NCI-H1436 (cell line): ENCODE results near the gene TF.

Source experiments
- DNase-seq: peaks from one replicate; lab custom pipeline; 2025; lab: John Stamatoyannopoulos, UW

TF gene

GRCh38 chr3:133812872-133813271 lies 66.7 kb downstream of the TF start:
- DNase-seq: no peak

DNA sequence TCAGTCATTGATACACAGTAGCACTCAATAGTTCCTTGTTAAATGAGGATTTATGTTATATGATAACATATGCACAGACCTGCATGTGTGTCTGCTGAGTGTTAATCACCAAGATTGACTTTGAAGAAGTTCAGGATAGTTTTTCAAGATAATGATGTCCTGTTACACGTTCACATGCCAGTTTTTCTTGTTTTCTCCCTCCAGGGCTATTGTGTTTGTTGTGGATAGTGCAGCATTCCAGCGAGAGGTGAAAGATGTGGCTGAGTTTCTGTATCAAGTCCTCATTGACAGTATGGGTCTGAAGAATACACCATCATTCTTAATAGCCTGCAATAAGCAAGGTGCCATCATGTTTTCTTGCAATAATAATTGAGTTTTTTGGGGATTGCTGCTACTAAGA lies 69.2 kb downstream of the TF start:
- no peak for DNase-seq

GRCh38 chr3:133820129-133820528 lies 73.9 kb downstream of the TF start:
- DNase-seq: no peak

DNA sequence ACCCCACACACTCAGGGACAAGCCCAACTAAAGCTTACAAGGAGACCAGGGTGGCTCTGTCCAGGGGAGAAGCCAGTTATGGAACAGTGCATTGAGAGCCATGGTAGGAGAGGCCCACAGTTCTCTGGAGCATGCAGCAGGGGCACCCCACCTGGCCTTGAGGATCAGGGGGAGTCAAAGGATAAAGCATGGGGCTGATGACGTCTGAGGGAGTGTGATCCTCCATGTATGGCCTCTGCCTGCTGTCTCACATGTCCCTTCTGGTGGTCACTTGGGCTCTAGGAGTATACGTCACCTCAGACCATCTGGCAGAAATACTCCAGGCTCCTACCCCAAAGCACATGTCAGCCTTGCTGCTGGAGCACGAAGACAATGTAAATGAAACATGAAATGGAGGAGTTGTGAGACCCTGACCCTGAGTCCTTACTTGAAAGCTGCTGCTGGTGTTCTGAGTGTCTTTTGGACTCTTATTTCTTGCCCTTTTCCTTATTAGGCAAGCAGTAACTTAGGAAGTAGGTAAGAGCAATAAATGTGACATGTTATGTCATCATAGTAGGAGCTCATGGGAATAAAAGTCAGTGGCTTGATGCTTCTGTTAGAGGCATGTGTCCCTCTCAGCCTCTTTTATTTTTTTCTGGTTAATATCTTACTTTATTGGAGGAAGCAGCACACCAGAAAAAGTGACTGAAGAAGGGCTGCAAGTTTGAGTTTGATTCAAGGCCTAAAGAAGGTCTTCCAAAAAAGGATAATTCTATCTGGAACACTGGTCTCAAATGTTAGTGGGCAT lies 74.9 kb downstream of the TF start:
- no peak for DNase-seq

- DNase-seq: no peak
These were observed 75.8 kb downstream of the TF start for GRCh38 chr3:133821767-133822638.

DNA sequence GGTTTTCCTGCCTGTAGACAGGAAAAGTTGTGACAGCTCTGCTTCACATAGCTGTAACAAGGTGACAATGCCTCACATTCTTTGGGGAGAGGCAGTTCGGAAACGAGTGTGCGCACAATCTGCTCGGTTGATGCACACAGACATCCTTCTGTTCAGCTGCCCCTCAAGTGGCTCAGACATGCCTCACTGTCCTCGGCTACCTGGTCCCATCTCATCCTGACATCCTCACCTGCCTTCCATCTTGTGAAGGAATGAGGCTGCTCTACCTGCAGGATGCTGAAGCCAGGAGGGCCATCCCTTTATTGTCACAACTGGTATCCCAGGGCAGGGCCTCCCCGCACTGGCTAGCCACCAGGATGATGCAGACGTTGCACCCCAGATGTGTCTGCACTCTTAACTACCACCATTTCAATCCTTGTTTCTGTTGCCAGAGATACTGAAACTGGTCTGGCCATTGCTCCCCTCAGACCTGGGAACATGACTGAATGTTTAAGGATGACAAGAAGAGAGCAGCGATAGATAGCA lies 78.8 kb downstream of the TF start:
- no peak for DNase-seq

DNA sequence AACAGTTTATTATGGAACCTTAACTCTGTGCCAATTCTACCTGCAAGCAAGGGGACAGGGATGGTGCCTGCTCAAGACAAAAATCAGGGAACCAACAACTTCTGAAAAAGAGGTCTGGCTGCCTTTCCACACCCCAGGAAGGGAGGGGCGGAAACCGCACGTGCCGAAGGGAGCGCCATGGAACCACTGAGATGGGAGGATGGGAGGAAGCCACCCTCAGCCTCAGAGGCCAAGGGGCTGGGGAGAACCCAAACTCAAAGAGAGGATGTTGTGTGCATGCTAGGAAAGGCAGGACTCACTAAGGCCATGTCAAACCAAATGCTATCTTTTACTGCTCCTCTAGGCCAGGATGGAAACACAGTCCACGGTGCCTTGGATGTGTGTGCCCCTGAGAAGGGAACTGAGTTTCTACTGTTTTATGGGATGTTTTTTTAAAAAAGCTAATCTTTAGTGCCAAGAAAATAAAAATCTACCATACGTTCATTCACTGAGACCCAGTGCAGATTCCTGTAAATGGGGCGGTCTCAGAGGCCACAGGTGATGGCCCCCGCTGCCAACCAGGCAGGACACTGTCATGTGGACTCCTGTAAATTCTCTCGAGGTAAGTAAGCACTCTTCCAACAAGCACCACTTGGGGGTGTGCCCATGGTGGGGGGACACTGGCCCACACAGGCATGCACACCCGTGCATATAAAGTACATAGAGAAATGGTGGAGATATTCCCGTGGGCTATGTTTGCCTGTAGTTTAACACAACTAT lies 80.0 kb downstream of the TF start:
- no peak for DNase-seq

DNA sequence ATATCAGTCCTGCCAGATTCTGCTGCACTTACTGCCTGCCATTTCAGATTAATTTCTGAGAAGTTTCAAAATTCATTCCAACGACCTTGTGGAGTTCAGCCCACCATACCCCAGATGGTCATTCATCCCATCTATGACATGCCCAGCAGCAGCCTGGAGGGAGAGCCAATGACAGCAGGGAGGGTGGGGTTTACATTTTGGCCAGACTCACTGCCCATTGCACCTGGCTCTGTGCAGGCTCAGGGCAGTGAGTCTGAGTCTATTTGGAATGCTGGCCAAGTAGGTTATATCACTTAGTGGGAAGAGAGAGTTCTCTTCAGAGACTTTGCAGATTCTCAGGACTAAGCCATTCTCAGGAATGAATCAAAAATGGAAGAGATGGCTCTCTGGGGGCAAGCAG lies 80.9 kb downstream of the TF start:
- no peak for DNase-seq

DNA sequence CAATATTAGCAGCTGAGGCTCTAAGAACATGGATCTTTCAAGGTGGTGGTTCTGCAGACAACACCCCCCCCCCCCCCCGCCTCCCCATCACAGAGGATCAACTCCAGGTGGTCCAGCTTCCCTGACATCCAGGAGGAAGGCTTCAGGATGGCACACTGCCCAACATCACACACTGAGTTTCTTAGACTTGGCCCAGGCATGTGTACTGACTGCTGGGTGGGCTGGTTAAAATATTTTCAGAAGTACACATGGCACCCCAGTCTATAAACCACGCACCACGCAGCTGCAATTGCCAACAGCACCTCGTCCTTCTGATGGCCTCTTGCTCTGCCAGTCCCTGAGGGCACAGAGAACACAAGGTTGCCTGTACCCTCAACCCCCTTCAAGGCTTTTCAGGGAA lies 81.5 kb downstream of the TF start:
- DNase-seq: no peak

- DNase-seq: no peak
These were observed 82.5 kb downstream of the TF start for GRCh38 chr3:133828576-133829309.

GRCh38 chr3:133829310-133829707 lies 83.1 kb downstream of the TF start:
- DNase-seq: no peak

DNA sequence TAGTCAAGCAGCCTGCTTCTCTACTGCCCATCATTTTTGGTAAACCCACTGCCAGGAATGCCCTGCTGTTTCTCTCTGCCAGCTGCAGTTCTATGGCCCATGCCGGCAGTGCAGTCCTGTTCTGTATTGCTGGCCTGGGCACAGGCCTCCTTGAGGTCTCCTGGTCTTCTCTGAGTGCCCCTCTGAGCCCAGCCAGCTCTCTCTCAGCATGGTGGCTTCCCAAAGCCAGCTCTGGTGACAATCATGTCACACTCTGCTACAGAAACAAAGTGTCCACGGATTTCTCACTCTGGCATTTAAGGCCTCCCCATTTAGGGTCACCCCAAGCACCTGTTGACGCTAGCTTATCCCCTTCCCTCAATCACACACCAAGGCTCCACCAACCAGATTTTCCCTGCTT lies 83.9 kb downstream of the TF start:
- DNase-seq: no peak

- DNase-seq: no peak
These were observed 86.0 kb downstream of the TF start for GRCh38 chr3:133831966-133832801.

DNA sequence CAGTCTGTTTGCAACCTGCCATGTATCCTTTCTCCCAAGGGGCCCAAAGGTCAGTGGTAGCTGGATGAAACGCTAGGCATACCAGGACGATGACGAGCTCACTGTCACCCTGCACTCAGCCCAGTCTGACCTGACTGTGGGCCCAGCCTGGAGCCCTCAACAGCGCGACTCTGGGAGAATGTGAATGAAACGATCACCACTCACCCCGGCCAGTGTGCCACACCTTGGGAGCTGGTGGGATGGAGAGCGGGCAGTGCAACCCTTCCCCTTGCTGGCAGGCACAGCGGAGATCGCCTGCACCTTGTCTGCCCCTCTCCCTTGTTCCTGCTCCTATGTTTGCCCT lies 86.6 kb downstream of the TF start:
- no peak for DNase-seq

GRCh38 chr3:133833267-133833666 lies 87.1 kb downstream of the TF start:
- DNase-seq: no peak

- no peak for DNase-seq
These were observed 87.9 kb downstream of the TF start for GRCh38 chr3:133833880-133834620.

DNA sequence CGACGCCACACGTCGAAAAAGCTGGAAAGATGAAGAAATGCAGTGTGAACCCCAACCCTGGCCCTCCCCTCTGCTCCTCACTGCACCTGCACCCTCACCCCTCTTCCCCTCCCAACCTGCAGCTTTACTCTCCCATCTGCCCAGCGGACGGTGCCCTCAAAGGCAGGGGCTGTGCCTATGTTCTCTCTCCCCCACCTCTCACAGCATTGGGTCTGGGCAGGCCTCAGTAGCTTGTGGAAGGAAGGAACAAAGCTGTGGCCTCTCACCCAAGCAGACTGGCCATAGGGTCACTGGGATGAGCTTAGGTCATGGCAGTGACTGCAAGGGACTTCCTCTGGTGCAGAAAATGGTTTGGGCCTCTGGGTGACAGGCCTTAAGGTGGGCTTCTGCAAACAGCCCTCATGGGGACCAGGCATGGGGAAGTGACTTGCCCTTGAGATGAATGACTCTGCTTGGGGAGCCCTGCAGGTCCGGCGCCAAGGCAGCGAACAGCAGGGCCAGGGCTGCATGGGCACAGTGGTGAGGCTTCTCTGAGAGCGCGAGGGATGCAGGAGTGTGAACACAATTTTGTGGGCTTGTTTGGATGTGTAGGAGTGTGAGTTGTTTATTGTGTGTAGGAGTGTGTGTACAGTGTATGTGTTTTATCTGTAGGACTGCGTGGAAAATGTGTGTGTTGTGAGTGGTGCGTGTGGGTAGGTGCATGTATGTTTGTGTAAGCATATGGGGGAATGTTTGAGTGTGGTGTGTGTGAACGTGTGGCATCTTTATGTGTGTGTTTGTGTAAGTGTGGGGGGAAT lies 88.6 kb downstream of the TF start:
- no peak for DNase-seq

DNA sequence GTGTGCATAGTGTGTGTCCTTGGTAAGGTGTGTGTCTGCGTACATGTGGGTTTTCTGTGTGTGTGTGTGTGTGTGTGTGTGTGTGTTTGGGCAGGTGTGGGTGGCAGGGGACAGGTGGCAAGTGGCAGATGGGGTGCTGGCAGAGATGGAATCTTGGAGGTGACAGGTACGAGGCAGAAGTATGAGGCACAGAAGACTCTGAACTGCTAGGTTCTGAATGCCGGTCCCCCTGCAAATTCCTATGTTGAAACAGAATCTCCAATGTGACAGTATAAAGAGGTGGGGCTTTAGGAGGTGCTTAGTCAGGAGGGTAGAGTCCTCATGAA lies 89.2 kb downstream of the TF start:
- no peak for DNase-seq

DNA sequence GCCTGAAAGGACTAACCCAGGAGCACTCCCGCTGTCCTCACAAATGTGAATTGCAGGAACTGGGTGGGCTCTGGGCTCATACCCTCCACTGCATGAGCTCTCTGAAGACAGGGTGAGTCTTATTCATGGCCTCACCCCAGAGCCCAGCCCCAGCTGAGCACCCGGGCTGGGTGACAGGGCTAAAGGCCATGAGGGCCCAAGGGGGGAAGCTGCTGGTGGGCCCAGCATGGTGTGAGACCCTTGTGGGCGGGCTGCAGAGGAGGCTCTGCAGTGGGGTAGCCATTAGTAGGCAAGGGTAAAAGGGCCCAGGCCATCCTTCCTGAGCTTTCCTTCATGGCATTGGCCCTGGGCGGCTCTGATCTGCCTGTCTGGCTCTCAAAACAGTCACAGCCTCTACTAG lies 89.8 kb downstream of the TF start:
- no peak for DNase-seq
